Testis (tissue), 2 donors: Measurements from ENCODE around the gene VAT1.

Source experiments
- CTCF ChIP-seq, 3 experiments: fragments of 450-650 bp in 2 of 3; fragments of 200-600 bp in 1 of 3; sonication (generic) in 1 of 3; IDR thresholded peaks; one replicate each; pipeline ENCODE4 v1.5.1; 2016 to 2019; ENCODE audit warnings: antibody characterized with exemption in 3 of 3, mild to moderate bottlenecking in 2 of 3, moderate library complexity in 1 of 3
- POLR2A ChIP-seq: fragments of 450-650 bp; IDR thresholded peaks from one replicate; pipeline ENCODE4 v1.6.1; 2017; ENCODE audit warnings: antibody characterized with exemption, mild to moderate bottlenecking, moderate library complexity

DNA sequence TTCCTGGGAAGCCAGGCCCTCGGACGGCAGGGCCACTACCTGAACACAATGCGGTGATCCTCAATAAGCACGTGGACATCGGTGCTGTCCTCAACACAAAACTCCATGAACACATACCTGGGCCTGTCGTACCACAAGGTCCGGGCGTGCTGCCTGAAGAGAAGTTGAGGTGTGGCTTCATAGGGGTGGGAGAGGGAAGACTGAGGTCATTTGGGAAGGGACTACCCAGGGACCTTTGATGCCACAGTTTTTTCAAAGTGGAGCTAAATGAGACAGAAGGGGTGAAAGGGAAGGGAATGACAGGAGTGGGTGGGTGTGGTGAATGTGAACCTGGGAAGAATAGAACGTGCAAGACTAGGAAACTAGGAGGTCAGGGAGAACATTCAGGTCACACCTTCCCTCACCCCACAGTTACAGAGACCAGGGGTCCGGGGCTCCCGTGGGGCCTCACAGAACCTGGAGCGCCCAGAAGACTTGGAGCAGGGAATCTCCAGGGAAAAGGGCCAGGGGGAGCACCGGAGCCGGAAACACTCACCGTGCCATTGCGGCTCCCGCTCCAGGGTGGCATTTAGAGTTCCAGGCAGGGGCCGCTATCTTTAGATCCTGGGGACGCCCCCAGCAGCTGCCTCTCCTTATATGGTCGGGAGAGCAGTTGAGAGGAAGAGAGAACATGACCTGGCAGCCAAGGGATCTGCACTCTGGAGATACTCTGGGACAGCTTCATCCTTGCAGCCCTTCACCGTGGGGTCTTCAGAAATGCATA, 42.5 kb downstream of the VAT1 start, which contains the start of gene PTGES3L:
- TF ChIP-seq POLR2A (no peak), CTCF (IDR thresholded peaks at IDR 0.05) (no peak)
